ENCODE measurements around the gene LDLRAD4. TPM values are rescaled to one million over a fixed set of nuclear protein-coding genes. Genes with fewer than 3 reads are reported as not detected.
A peak's percentile ranks its signal among the peaks of the same experiment; 100 is the strongest.

LDLRAD4 gene
- total RNA-seq, 2 donors from 2014 or later: 33.1 to 41.2 TPM

DNA sequence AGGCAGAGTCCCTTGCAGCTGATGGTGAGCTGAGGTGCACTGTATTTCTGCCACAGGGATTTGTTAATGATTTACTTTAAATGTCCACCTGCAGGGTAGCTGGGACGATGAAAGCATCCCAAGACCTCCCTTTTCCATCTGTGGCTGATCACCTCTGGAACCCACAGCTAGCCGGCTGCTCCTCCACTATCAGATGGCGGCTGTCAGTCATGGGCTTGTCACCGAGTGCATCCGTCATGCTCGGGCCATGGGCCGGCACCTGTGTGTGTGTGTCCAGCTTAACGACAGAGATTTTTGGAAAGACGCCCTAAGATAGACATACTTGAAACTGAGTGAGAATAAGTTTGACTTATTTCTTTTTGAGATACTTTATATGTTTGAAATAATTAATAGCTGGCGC, 272.6 kb downstream of the LDLRAD4 start:
- Histone ChIP-seq H3K27me3 (no peaks in the 10 kb centered on the region), H3K4me1 (no peaks in the 10 kb centered on the region), H3K36me3 (no peaks in the 10 kb centered on the region), H3K27ac (no peak overlapping the region), H3K9me3 (no peaks in the 10 kb centered on the region), H3K4me3 (no peak overlapping the region)
- TF ChIP-seq, protein P1, sequence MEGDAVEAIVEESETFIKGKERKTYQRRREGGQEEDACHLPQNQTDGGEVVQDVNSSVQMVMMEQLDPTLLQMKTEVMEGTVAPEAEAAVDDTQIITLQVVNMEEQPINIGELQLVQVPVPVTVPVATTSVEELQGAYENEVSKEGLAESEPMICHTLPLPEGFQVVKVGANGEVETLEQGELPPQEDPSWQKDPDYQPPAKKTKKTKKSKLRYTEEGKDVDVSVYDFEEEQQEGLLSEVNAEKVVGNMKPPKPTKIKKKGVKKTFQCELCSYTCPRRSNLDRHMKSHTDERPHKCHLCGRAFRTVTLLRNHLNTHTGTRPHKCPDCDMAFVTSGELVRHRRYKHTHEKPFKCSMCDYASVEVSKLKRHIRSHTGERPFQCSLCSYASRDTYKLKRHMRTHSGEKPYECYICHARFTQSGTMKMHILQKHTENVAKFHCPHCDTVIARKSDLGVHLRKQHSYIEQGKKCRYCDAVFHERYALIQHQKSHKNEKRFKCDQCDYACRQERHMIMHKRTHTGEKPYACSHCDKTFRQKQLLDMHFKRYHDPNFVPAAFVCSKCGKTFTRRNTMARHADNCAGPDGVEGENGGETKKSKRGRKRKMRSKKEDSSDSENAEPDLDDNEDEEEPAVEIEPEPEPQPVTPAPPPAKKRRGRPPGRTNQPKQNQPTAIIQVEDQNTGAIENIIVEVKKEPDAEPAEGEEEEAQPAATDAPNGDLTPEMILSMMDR (IDR thresholded peaks at IDR 0.05): no peak
- DNase-seq (ENCODE audit: low spot score): no peak

DNA sequence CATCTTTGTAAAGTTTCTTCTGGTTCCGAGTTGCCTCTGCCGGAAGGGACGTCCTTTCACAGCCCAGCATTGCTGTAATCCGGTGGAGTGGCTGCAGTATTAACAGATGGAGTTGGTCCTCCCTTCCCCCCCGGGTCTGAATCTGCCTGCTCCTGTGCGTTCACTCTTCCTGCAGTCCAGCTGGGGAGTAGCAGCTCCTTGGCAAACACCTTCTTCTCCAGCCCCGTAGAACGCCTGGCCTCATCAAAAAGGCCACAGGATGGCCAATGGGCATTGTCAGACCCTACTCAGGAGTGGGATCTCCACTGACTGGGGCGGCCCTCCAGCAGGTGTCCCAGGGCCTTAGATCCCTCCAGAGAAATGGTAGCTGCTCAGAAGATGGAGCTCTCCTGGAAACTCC, 273.8 kb downstream of the LDLRAD4 start:
- Histone ChIP-seq H3K4me1 (no peaks in the 10 kb centered on the region), H3K9me3 (no peaks in the 10 kb centered on the region), H3K27ac (no peak overlapping the region), H3K36me3 (no peaks in the 10 kb centered on the region), H3K4me3 (no peak overlapping the region), H3K27me3 (no peaks in the 10 kb centered on the region)
- TF ChIP-seq, protein P1 (IDR thresholded peaks at IDR 0.05): no peak
- no peak for DNase-seq (ENCODE audit: low spot score)

DNA sequence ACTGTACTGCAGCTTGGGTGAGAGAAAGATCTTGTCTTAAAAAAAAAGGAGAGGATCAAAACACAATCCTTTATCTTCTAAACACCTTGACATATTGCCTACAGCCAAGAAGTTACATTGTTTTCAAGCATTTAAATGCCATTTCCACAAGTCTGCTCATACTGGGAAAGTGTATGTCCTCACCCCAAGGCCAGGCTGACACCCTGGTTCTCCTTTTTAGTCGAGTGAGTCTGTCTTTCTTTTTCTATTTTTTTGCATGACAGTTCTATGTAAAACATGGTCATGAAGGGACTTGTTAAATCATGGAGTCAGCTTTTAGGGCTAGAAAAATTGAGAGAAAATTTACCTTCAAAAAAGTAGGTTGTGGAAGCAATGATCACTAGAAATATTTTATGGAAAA, 274.5 kb downstream of the LDLRAD4 start:
- TF ChIP-seq, protein P1 (IDR thresholded peaks at IDR 0.05): no peak
- Histone ChIP-seq H3K4me1 (no peaks in the 10 kb centered on the region), H3K36me3 (peaks cover 1% of the 10 kb centered on the region), H3K27me3 (no peaks in the 10 kb centered on the region), H3K27ac (no peak overlapping the region), H3K9me3 (no peaks in the 10 kb centered on the region), H3K4me3 (no peak overlapping the region)
- no peak for DNase-seq (ENCODE audit: low spot score)

DNA sequence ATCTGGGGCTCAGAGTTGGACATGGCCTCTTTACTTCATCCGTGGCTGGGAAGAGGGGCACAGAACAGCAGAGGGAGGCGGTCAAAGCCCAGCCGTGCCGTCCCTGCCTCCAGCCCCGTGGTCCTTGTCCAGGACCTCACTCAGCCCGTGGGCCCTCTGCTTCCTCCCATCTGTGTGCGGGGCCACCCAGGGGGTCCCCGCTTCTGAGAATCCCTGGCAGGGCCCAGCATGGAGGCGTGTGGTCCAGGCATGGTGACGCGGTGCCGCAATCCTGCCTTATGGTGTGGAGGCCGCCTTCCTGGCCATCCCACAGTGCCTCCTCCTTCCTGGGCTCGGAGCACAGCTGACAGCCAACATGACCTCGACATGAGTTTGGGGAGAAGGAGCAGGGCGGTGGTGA, 275.2 kb downstream of the LDLRAD4 start:
- Histone ChIP-seq H3K36me3 (peaks cover 8% of the 10 kb centered on the region), H3K27ac (no peak overlapping the region), H3K9me3 (no peaks in the 10 kb centered on the region), H3K4me1 (no peaks in the 10 kb centered on the region), H3K27me3 (no peaks in the 10 kb centered on the region), H3K4me3 (no peak overlapping the region)
- no peak for DNase-seq (ENCODE audit: low spot score)
- TF ChIP-seq, protein P1 (IDR thresholded peaks at IDR 0.05): no peak

DNA sequence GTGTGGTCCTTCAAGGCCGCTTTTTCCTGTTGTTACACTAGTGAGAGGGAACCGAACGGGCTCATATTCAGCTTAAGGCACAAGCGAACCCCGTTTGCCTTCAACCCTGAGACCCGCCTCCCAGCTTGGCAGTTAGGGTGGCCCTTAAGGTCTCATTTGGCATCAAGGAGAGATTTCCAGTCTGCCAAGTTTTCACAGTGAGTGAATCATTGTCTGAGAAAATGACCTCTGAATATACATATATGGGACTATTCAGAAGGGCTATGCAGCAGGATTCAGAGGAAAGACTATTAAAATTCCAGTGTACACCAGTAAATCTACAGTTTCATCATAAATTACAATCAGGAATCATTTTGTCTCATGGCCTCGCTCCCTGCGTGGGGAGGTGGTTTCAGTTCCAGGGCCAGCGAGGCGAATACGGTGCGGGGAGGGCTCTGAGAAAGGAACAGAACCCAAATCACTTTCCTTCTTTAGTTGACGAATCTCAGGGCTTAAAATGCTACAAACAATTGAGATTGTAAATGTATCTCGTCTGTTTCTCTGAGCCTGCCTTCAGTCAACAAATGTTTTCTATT, 276.4 kb downstream of the LDLRAD4 start:
- H3K4me1 ChIP-seq: peaks cover 0 to 6% of the 10 kb centered on the region in 2 donors
- peak overlapping the region in 1 of 2 donors; percentile 4 for H3K27ac ChIP-seq

More for the DNA sequence above, 276.4 kb downstream of the LDLRAD4 start:
- H3K27me3 ChIP-seq: no peaks in the 10 kb centered on the region
- TF ChIP-seq, protein P1 (IDR thresholded peaks at IDR 0.05): no peak
- H3K9me3 ChIP-seq: no peaks in the 10 kb centered on the region
- no peak for DNase-seq (ENCODE audit: low spot score)
- no peak overlapping the region for H3K4me3 ChIP-seq
- peaks cover 11% of the 10 kb centered on the region for H3K36me3 ChIP-seq
